B cell (primary cell): ENCODE results near the gene NPAS3.

Experiments used
- CTCF ChIP-seq: fragments of 200-600 bp; IDR thresholded peaks from one replicate; pipeline ENCODE4 v1.8.0; 2022; ENCODE audit warnings: antibody characterized with exemption, mild to moderate bottlenecking
- EZH2 ChIP-seq: IDR thresholded peaks from 2 replicates; pipeline ENCODE4 v1.6.1; 2012; ENCODE audit warnings: borderline replicate concordance, low read depth, mild to moderate bottlenecking, moderate library complexity, low read length; ENCODE audit not compliant: insufficient read depth, poor library complexity, severe bottlenecking

GRCh38 chr14:33163600-33163999 lies 224.9 kb downstream of the NPAS3 start:
- TF ChIP-seq CTCF (no peak), EZH2 (no peak)
